Kidney (tissue), 14 donors: ENCODE results near the gene TBC1D24. TPM values are rescaled to one million over a fixed set of nuclear protein-coding genes. Genes with fewer than 3 reads are reported as not detected.

Experiments
- DNase-seq, 5 donors: peaks; one replicate each; pipeline ENCODE4 v3.0.0-alpha.2; 2013 to 2020
- FAIRE-seq: peaks from 2 replicates; lab custom pipeline; 2012; peaks lifted over from hg19 to GRCh38; lab: Jason Lieb, UNC
- H3K27ac ChIP-seq, 2 donors: one replicate each; pipeline ENCODE4 v1.7.0; 2013; ENCODE audit warnings: low read depth in 2 of 2, low read length in 2 of 2, inconsistent platforms in 1 of 2
- H3K27me3 ChIP-seq: one replicate; pipeline ENCODE4 v1.7.1; 2013; ENCODE audit warnings: low read length, inconsistent platforms; ENCODE audit not compliant: control insufficient read depth, insufficient read depth
- H3K36me3 ChIP-seq, 3 donors: one replicate each; pipeline versions ENCODE4 v1.7.0 to v1.7.1; 2013; ENCODE audit warnings: low read length in 3 of 3, control low read depth in 1 of 3, inconsistent platforms in 1 of 3; ENCODE audit not compliant: insufficient read depth in 3 of 3, control insufficient read depth in 2 of 3
- H3K4me1 ChIP-seq, 3 donors: one replicate each; pipeline versions ENCODE4 v1.7.0 to v1.7.1; 2013; ENCODE audit warnings: low read length in 3 of 3, inconsistent platforms in 1 of 3, low read depth in 1 of 3; ENCODE audit not compliant: control insufficient read depth in 2 of 3, insufficient read depth in 2 of 3
- H3K4me3 ChIP-seq, 3 donors: one replicate each; pipeline versions ENCODE4 v1.7.0 to v1.8.1; 2013; ENCODE audit warnings: low read length in 3 of 3, control low read depth in 1 of 3, inconsistent platforms in 1 of 3
- H3K9ac ChIP-seq, 3 donors: one replicate each; pipeline versions ENCODE4 v1.7.0 to v1.7.1; 2013; ENCODE audit warnings: low read length in 3 of 3, control low read depth in 1 of 3, inconsistent platforms in 1 of 3
- H3K9me3 ChIP-seq, 3 donors: one replicate each; pipeline versions ENCODE4 v1.7.0 to v1.7.1; 2013; ENCODE audit warnings: low read length in 3 of 3, control low read depth in 1 of 3, inconsistent platforms in 1 of 3; ENCODE audit not compliant: control insufficient read depth in 2 of 3, insufficient read depth in 1 of 3
- intact Hi-C: fragments of 100-400 bp; cut with DNase I; formaldehyde crosslinking; loops from one replicate; pipeline ENCODE4 v1.11.1; 2022
- polyA plus RNA-seq: library from polyadenylated mRNA; stranded (reverse); fragments of 350-450 nt; fragmentation: Illumina TruSeq; extraction: RNeasy Lipid Tissue Mini Kit (QIAGEN cat#74804); gene quantifications from one replicate; pipeline ENCODE4 v1.2.3, GENCODE V29; 2014; ENCODE audit warnings: low read depth, low replicate concordance; ENCODE audit not compliant: insufficient read depth
- total RNA-seq: library from RNA; stranded (reverse); fragmentation: NEBNext Ultra II Directional; extraction: Animal tissue kit (Norgen Biotek cat#: 25700); gene quantifications from one replicate; pipeline ENCODE4 v1.2.1, GENCODE V29; 2021
- TF ChIP-seq, protein P1 (sequence below): IDR thresholded peaks from 3 replicates; pipeline ENCODE4 v1.5.1; 2012; ENCODE audit warnings: mild to moderate bottlenecking, moderate library complexity, borderline replicate concordance; ENCODE audit not compliant: insufficient read depth; ENCODE audit errors: extremely low read depth
- donor health status: control.
- donor health status: control.
- donor health status: control.
- donor health status: control.
- donor health status: control.
- donor health status: DM: yes; HTN: yes; CAD: no.
- donor health status: Normal renal cell carcinoma (clear cell type).

TBC1D24 gene
- total and polyA plus RNA-seq, 2 donors from 2014 or later = 23.9 to 25.7 TPM

DNA sequence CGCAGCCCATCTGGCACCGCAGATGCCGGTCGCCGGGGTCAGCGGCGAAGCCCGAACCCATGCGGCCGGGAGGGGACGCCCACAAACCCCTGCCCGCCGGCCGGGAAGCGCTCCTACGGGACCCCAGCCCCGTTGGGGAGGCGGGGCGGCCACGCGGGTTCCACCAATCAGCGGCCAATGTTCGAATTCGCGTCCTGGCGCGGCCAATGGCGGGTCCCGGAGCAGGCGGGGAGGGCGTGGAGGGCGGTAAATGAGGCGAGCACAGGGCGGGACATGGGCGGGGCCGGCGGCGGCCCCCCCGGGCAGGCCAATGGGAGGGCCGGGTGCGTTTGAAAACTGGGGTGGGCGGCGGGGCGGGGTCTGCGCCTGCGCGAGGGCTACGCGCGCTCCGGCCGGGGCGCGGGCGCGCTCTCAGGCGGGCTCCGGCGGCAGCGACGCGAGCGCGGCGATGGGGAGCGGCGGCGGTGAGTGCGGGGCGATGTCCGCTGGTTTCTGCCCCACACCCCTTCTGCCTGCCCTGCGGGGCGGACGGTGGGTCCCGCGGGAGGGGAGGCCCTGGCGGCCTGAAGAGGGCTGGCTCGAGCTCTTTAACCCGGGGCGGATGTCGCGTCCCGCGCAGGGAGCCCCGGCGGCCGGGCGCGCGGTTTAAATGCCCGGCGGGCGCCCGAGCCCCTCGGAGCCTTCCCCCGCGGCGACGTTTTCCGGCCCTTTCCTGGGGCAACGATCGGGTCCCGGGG, 45.7 kb upstream of the TBC1D24 start, which contains the start of gene CCNF:
TSS of gene CCNF (plus strand) at position 414 of the 737 bp plus-strand sequence. CDS start at position 449, 35 bp downstream.
- Histone ChIP-seq H3K9ac (peak within 1 kb of the TSS; percentile 29 to 61 (median 60)), H3K27me3 (no peaks in the 10 kb centered on the region), H3K4me1 (peaks cover 0 to 14% (median 9%) of the 10 kb centered on the region in 3 donors), H3K4me3 (peak within 1 kb of the TSS; percentile 59 to 77 (median 71)), H3K36me3 (peaks cover 0 to 3% (median 0%) of the 10 kb centered on the region in 3 donors), H3K9me3 (no peaks in the 10 kb centered on the region), H3K27ac (peak within 1 kb of the TSS; percentile 32 to 43)
- intact Hi-C loops = no loop called here
- FAIRE-seq (no peak), DNase-seq (peak; percentile 98 to 99 (median 99))
- TF ChIP-seq, protein P1, sequence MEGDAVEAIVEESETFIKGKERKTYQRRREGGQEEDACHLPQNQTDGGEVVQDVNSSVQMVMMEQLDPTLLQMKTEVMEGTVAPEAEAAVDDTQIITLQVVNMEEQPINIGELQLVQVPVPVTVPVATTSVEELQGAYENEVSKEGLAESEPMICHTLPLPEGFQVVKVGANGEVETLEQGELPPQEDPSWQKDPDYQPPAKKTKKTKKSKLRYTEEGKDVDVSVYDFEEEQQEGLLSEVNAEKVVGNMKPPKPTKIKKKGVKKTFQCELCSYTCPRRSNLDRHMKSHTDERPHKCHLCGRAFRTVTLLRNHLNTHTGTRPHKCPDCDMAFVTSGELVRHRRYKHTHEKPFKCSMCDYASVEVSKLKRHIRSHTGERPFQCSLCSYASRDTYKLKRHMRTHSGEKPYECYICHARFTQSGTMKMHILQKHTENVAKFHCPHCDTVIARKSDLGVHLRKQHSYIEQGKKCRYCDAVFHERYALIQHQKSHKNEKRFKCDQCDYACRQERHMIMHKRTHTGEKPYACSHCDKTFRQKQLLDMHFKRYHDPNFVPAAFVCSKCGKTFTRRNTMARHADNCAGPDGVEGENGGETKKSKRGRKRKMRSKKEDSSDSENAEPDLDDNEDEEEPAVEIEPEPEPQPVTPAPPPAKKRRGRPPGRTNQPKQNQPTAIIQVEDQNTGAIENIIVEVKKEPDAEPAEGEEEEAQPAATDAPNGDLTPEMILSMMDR = no peak

DNA sequence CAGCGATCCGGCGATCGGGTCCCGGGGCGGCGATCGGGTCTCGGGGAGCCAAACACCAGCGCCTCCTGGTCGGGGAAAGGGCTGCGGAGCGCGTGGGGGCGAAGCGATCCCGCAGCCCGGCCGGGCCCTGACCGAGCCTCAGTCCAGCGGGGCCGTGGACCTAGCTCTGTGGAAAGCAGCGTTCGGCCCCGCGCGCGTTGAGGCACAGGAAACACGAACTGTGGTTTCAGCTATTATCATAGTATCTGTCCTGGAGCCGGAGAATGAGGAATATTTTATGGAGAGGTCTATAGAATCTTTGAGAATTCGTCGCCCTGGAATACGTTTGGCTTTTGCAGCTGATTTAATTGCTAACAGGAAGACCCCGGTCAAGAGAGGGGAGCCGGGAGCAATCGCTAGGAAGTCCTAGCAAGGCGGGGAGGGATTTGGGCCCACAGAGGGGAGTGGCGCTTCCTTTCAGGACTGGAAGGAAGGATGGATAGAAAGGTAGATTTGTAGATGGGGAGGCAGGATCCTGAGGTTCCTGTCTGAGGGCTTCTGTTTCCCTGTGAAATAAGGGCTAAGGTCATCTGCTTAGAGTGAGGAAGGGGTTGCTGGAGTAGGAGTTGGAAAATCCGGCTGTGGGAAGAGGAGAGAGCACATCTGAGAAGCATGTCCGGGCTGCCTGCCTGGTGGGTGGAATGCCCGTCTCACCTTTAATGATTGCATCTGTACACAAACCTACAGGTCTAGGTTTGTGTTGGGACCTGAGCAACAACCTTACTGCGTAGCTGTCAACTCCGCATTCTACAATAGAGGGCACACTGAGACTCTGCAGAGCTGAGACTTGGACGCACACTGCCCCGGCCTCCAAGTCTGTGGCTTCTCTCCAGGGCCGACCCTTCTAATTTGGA, 44.9 kb upstream of the TBC1D24 start:
- peak overlapping the region; percentile 56 to 59 (median 58) for H3K4me3 ChIP-seq
- no peaks in the 10 kb centered on the region for H3K9me3 ChIP-seq
- FAIRE-seq (no peak), DNase-seq (peak in 3 of 5 donors; percentile 42 to 60 (median 42))
- intact Hi-C loops = no loop called here
- H3K9ac ChIP-seq = peak overlapping the region; percentile 23 to 61 (median 60)
- no peaks in the 10 kb centered on the region for H3K27me3 ChIP-seq
- TF ChIP-seq, protein P1 = no peak
- H3K27ac ChIP-seq = no peak overlapping the region
- H3K36me3 ChIP-seq = peaks cover 0 to 3% (median 0%) of the 10 kb centered on the region in 3 donors
- H3K4me1 ChIP-seq = peaks cover 0 to 14% (median 9%) of the 10 kb centered on the region in 3 donors

DNA sequence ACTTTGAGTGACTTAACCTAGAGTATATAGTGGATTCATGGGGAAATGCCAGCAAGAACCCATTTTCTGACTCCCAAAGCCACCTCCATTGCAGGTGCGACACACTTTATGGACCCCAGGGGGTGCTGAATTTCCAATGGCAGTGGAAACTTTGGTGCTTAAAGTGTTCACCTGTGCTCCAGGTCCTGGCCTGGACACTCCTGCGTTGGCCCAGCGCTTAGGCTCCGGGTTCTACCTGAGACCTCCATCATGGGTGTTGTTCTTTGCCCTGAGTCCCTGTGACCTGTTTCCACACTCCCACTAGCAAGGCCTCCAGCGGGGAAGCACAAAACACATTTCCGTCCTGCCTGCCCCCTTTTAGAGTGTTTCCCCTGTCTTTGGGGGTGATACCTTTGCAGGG, 42.6 kb upstream of the TBC1D24 start:
- Histone ChIP-seq H3K9me3 (no peaks in the 10 kb centered on the region), H3K27me3 (no peaks in the 10 kb centered on the region), H3K4me1 (peaks cover 0 to 14% (median 9%) of the 10 kb centered on the region in 3 donors), H3K9ac (no peak overlapping the region), H3K36me3 (peaks cover 0 to 4% (median 3%) of the 10 kb centered on the region in 3 donors), H3K4me3 (no peak overlapping the region), H3K27ac (no peak overlapping the region)
- TF ChIP-seq, protein P1 = no peak
- intact Hi-C loops = no loop called here
- DNase-seq (no peak), FAIRE-seq (no peak)
